ENCODE results near the gene CDO1. TPM values are rescaled to one million over a fixed set of nuclear protein-coding genes. Genes with fewer than 3 reads are reported as not detected.
"Not testable (repeated sequence)": the region's sequence is repeated elsewhere in the genome, so short reads cannot be mapped to it uniquely, and the experiment has no call there.

The CDO1 gene
- total RNA-seq, 2 donors from 2014 or later, result 7.6 to 11.7 TPM

GRCh38 chr5:115809946-115810345 is 6.5 kb downstream of the CDO1 start:
- no peaks in the 10 kb centered on the region for H3K9me3 ChIP-seq (ENCODE audit: control insufficient read depth, low read length)
- TF ChIP-seq CTCF (conservative IDR thresholded peaks at IDR 0.05), result no peak
- Mint-ChIP-seq H3K27ac (no peak overlapping the region), H3K27me3 (ENCODE audit: insufficient read depth) (peaks cover 14% of the 10 kb centered on the region), H3K4me1 (peaks cover 10% of the 10 kb centered on the region), H3K9me3 (no peaks in the 10 kb centered on the region), H3K4me3 (no peak overlapping the region), H3K36me3 (ENCODE audit: low read depth) (peaks cover 13% of the 10 kb centered on the region)
- no peak overlapping the region for H3K9ac ChIP-seq (ENCODE audit: extremely low read depth, low read length, poor library complexity, severe bottlenecking)
- no peak overlapping the region for H3K27ac ChIP-seq (ENCODE audit: low read depth, low read length)
- H3K4me3 ChIP-seq (ENCODE audit: low read length), result no peak overlapping the region
- 92% methylated on average over 1 of the region's 2 CpGs; no CpG with 5 or more reads in 1 of the 2 experiments for WGBS, 2 experiments (ENCODE audit: insufficient coverage in 1 of 2, insufficient read length in 1 of 2)
- peaks cover 19% of the 10 kb centered on the region for H3K27me3 ChIP-seq (ENCODE audit: control insufficient read depth, insufficient read depth, low read length, poor library complexity, severe bottlenecking)
- no peaks in the 10 kb centered on the region for H3K4me1 ChIP-seq (ENCODE audit: control insufficient read depth, insufficient read depth, low read length)
- DNase-seq, result no peak
- peaks cover 3% of the 10 kb centered on the region for H3K36me3 ChIP-seq (ENCODE audit: control insufficient read depth, insufficient read depth, low read length)

- not testable (repeated sequence) for H3K4me1 ChIP-seq (ENCODE audit: control insufficient read depth, insufficient read depth, low read length); H3K4me3 Mint-ChIP-seq; H3K9ac ChIP-seq (ENCODE audit: extremely low read depth, low read length, poor library complexity, severe bottlenecking); H3K27me3 ChIP-seq (ENCODE audit: control insufficient read depth, insufficient read depth, low read length, poor library complexity, severe bottlenecking); H3K27ac Mint-ChIP-seq; H3K36me3 ChIP-seq (ENCODE audit: control insufficient read depth, insufficient read depth, low read length); H3K9me3 ChIP-seq (ENCODE audit: control insufficient read depth, low read length); H3K27ac ChIP-seq (ENCODE audit: low read depth, low read length); H3K9me3 Mint-ChIP-seq; H3K4me1 Mint-ChIP-seq; DNase-seq; H3K4me3 ChIP-seq (ENCODE audit: low read length); H3K27me3 Mint-ChIP-seq (ENCODE audit: insufficient read depth)
- 95 to 100% methylated on average over 1 to 2 of the region's 2 CpGs for WGBS, 2 experiments (ENCODE audit: insufficient coverage in 1 of 2, insufficient read length in 1 of 2)
- H3K36me3 Mint-ChIP-seq (ENCODE audit: low read depth), result peaks cover 17% of the 10 kb centered on the region
Measured at GRCh38 chr5:115808066-115808465, 8.4 kb downstream of the CDO1 start.

GRCh38 chr5:115807654-115808052 is 8.8 kb downstream of the CDO1 start:
- H3K9me3 Mint-ChIP-seq, result no peaks in the 10 kb centered on the region
- H3K36me3 Mint-ChIP-seq (ENCODE audit: low read depth), result peaks cover 17% of the 10 kb centered on the region
- no peak overlapping the region for H3K27ac ChIP-seq (ENCODE audit: low read depth, low read length)
- H3K4me1 Mint-ChIP-seq, result peaks cover 9% of the 10 kb centered on the region
- no peaks in the 10 kb centered on the region for H3K9me3 ChIP-seq (ENCODE audit: control insufficient read depth, low read length)
- 100% methylated on average over 2 of the region's 2 CpGs for WGBS, 2 experiments (ENCODE audit: insufficient coverage in 1 of 2, insufficient read length in 1 of 2)
- H3K27ac Mint-ChIP-seq, result peak overlapping the region; percentile 41
- no peak overlapping the region for H3K4me3 Mint-ChIP-seq
- no peaks in the 10 kb centered on the region for H3K27me3 ChIP-seq (ENCODE audit: control insufficient read depth, insufficient read depth, low read length, poor library complexity, severe bottlenecking)
- no peaks in the 10 kb centered on the region for H3K4me1 ChIP-seq (ENCODE audit: control insufficient read depth, insufficient read depth, low read length)
- DNase-seq, result no peak
- no peaks in the 10 kb centered on the region for H3K27me3 Mint-ChIP-seq (ENCODE audit: insufficient read depth)
- peaks cover 4% of the 10 kb centered on the region for H3K36me3 ChIP-seq (ENCODE audit: control insufficient read depth, insufficient read depth, low read length)
- H3K9ac ChIP-seq (ENCODE audit: extremely low read depth, low read length, poor library complexity, severe bottlenecking), result no peak overlapping the region
- no peak overlapping the region for H3K4me3 ChIP-seq (ENCODE audit: low read length)
- no peak for TF ChIP-seq CTCF (conservative IDR thresholded peaks at IDR 0.05)

- peaks cover 17% of the 10 kb centered on the region for H3K36me3 Mint-ChIP-seq (ENCODE audit: low read depth)
- peaks cover 9% of the 10 kb centered on the region for H3K4me1 Mint-ChIP-seq
- H3K27me3 ChIP-seq (ENCODE audit: control insufficient read depth, insufficient read depth, low read length, poor library complexity, severe bottlenecking), result no peaks in the 10 kb centered on the region
- H3K36me3 ChIP-seq (ENCODE audit: control insufficient read depth, insufficient read depth, low read length), result peaks cover 4% of the 10 kb centered on the region
- no peaks in the 10 kb centered on the region for H3K9me3 Mint-ChIP-seq
- H3K9ac ChIP-seq (ENCODE audit: extremely low read depth, low read length, poor library complexity, severe bottlenecking), result no peak overlapping the region
- peak overlapping the region; percentile 41 for H3K27ac Mint-ChIP-seq
- no peaks in the 10 kb centered on the region for H3K27me3 Mint-ChIP-seq (ENCODE audit: insufficient read depth)
- H3K27ac ChIP-seq (ENCODE audit: low read depth, low read length), result no peak overlapping the region
- no peaks in the 10 kb centered on the region for H3K9me3 ChIP-seq (ENCODE audit: control insufficient read depth, low read length)
- DNase-seq, result no peak
- no peak overlapping the region for H3K4me3 ChIP-seq (ENCODE audit: low read length)
- H3K4me3 Mint-ChIP-seq, result no peak overlapping the region
- no peaks in the 10 kb centered on the region for H3K4me1 ChIP-seq (ENCODE audit: control insufficient read depth, insufficient read depth, low read length)
- no peak for TF ChIP-seq CTCF (conservative IDR thresholded peaks at IDR 0.05)
- WGBS, 2 experiments (ENCODE audit: insufficient coverage in 1 of 2, insufficient read length in 1 of 2), result 85 to 100% methylated on average over 2 of the region's 2 CpGs
Measured at GRCh38 chr5:115806986-115807653, 9.3 kb downstream of the CDO1 start.
